Osteocyte (in vitro differentiated cells): ENCODE results near the gene KRTAP10-7. TPM values are rescaled to one million over a fixed set of nuclear protein-coding genes. Genes with fewer than 3 reads are reported as not detected.
A peak's percentile ranks its signal among the peaks of the same experiment; 100 is the strongest.
"Not testable (repeated sequence)": the region's sequence is repeated elsewhere in the genome, so short reads cannot be mapped to it uniquely, and the experiment has no call there.

Experiments used
- DNase-seq: peaks from one replicate; pipeline ENCODE4 v3.0.0; 2021; ENCODE audit warnings: mixed read lengths; ENCODE audit not compliant: unreplicated experiment; ENCODE audit errors: extremely low spot score
- H3K27ac Mint-ChIP-seq: one replicate; pipeline ENCODE4 v1.8.0; 2021; ENCODE audit warnings: mild to moderate bottlenecking, mixed read lengths; ENCODE audit not compliant: unreplicated experiment
- H3K27me3 Mint-ChIP-seq: one replicate; pipeline ENCODE4 v1.8.0; 2021; ENCODE audit warnings: mixed read lengths; ENCODE audit not compliant: unreplicated experiment
- H3K36me3 Mint-ChIP-seq: one replicate; pipeline ENCODE4 v1.8.0; 2021; ENCODE audit warnings: mixed read lengths; ENCODE audit not compliant: unreplicated experiment
- H3K4me1 Mint-ChIP-seq: one replicate; pipeline ENCODE4 v1.8.0; 2021; ENCODE audit warnings: mixed read lengths; ENCODE audit not compliant: unreplicated experiment
- H3K4me3 Mint-ChIP-seq: one replicate; pipeline ENCODE4 v1.8.0; 2021; ENCODE audit warnings: mild to moderate bottlenecking, moderate library complexity, mixed read lengths; ENCODE audit not compliant: unreplicated experiment
- H3K9me3 Mint-ChIP-seq: one replicate; pipeline ENCODE4 v1.8.0; 2021; ENCODE audit warnings: mixed read lengths; ENCODE audit not compliant: unreplicated experiment
- CTCF ChIP-seq: fragments of 200-600 bp; sonication (generic); IDR thresholded peaks from 2 replicates; pipeline ENCODE4 v1.5.0; 2021; ENCODE audit warnings: antibody characterized with exemption, mild to moderate bottlenecking, moderate library complexity
- total RNA-seq: library from RNA; stranded (reverse); gene quantifications from 2 replicates; pipeline ENCODE4 v1.2.1, GENCODE V29; 2021

Gene KRTAP10-7
- total RNA-seq, 1 donor from 2014 or later: not detected

GRCh38 chr21:44603911-44604310 is 3.5 kb downstream of the KRTAP10-7 start:
- peak; percentile 53 for DNase-seq
- Mint-ChIP-seq H3K9me3 (peaks cover 8% of the 10 kb centered on the region), H3K27ac (no peak overlapping the region), H3K4me1 (no peaks in the 10 kb centered on the region), H3K36me3 (no peaks in the 10 kb centered on the region), H3K4me3 (no peak overlapping the region), H3K27me3 (peaks cover 31% of the 10 kb centered on the region)
- no peak for TF ChIP-seq CTCF

DNA sequence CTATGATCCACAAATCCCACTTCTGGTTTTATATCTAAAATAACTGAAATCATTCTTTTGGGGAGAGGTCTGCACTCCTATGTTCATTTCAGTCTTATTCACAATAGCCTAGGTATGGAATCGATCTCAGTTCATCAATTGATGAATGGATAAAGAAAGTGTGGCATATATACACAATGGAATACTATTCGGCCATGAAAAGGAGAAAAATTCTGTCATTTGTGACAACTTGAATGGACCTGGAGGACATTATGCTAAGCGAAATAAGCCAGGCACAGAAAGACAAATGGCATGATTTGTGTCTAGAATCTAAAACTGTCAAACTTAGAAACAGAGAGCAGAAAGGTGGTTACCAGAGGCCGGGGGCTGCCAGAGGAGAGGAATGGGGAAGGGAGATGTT is 6.1 kb downstream of the KRTAP10-7 start:
- Mint-ChIP-seq H3K9me3 (peaks cover 25% of the 10 kb centered on the region), H3K36me3 (no peaks in the 10 kb centered on the region)

GRCh38 chr21:44609193-44609592 is 8.8 kb downstream of the KRTAP10-7 start:
- Mint-ChIP-seq H3K4me1 (no peaks in the 10 kb centered on the region), H3K27me3 (peaks cover 18% of the 10 kb centered on the region), H3K4me3 (no peak overlapping the region), H3K27ac (no peak overlapping the region), H3K9me3 (peaks cover 26% of the 10 kb centered on the region), H3K36me3 (no peaks in the 10 kb centered on the region)
- DNase-seq: no peak
- TF ChIP-seq CTCF: no peak

More for the DNA sequence above, 6.1 kb downstream of the KRTAP10-7 start:
- peak; percentile 27 for DNase-seq
- Mint-ChIP-seq H3K27ac (no peak overlapping the region), H3K27me3 (peaks cover 25% of the 10 kb centered on the region), H3K4me3 (no peak overlapping the region), H3K4me1 (no peaks in the 10 kb centered on the region)
- no peak for TF ChIP-seq CTCF

DNA sequence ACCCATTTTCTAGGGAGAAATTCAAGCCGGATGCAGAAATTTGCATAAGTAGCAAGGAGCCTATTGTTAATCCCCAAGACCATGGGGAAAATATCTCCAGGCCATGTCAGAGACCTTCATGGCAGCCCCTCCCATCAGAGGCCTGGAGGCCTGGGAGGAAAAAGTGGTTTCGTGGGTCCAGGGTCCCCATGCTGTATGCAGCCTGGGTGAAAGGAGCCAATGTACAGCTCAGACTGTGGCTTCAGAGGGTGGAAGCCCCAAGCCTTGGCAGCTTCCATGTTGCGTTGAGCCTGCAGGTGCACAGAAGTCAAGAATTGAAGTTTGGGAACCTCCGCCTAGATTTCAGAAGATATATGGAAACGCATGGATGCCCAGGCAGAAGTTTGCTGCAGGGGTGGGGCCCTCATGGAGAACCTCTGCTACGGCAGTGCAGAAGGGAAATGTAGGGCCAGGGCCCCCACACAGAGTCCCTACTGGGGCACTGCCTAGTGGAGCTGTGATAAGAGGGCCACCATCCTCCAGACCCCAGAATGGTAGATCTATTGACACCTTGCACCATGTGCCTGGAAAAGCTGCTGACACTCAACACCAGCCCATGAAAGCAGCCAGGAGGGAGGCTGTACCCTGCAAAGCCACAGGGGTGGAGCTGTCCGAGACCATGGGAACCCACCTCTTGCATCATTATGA is 9.9 kb downstream of the KRTAP10-7 start:
- not testable (repeated sequence) for H3K27ac Mint-ChIP-seq, H3K4me3 Mint-ChIP-seq, H3K4me1 Mint-ChIP-seq, H3K27me3 Mint-ChIP-seq, H3K36me3 Mint-ChIP-seq
- peak; percentile 69 for DNase-seq
- peaks cover 21% of the 10 kb centered on the region for H3K9me3 Mint-ChIP-seq

DNA sequence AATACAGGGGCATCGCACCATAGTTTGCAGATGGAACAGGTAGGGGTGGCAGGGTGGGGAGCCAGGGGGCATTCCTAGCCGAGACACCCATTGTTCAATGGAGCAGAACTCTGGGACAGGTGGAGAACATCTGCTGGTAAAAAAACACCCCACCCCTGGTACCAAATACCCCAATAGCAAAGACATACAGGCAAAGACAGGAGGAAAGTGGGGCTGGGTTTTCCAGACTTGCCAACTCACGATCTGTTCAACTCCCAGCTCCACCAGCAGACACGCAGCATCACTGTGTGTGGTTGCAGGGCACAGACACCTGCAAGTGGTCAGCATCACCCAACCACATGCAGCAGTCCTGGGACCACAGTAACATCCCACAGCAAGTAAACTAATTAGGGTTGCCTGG is 11.2 kb downstream of the KRTAP10-7 start:
- Mint-ChIP-seq H3K4me1 (no peaks in the 10 kb centered on the region), H3K4me3 (no peak overlapping the region), H3K9me3 (peaks cover 21% of the 10 kb centered on the region), H3K36me3 (no peaks in the 10 kb centered on the region), H3K27me3 (peaks cover under 1% of the 10 kb centered on the region), H3K27ac (no peak overlapping the region)
- TF ChIP-seq CTCF: no peak
- DNase-seq: peak; percentile 64
